T-helper 1 cell treated with Interleukin-12 subunit alpha and Interleukin-12 subunit beta and Interleukin-4 antibody, amounts not matched to agents 30 μg/mL and 1 μg/mL, for 36 hours (primary cell): Measurements from ENCODE around the gene ZNF544.

Experiments used
- H3K27ac Mint-ChIP-seq: one replicate; pipeline ENCODE4 v1.8.0; 2021; ENCODE audit warnings: mild to moderate bottlenecking, mixed read lengths
- H3K27me3 Mint-ChIP-seq: one replicate; pipeline ENCODE4 v1.8.0; 2021; ENCODE audit warnings: low read depth, mixed read lengths
- H3K36me3 Mint-ChIP-seq: one replicate; pipeline ENCODE4 v1.8.0; 2021; ENCODE audit warnings: low read depth, mixed read lengths
- H3K4me1 Mint-ChIP-seq: one replicate; pipeline ENCODE4 v1.8.0; 2021; ENCODE audit warnings: low read depth, mixed read lengths
- H3K4me3 Mint-ChIP-seq: one replicate; pipeline ENCODE4 v1.8.0; 2021; ENCODE audit warnings: mild to moderate bottlenecking, moderate library complexity, mixed read lengths
- H3K9me3 Mint-ChIP-seq: one replicate; pipeline ENCODE4 v1.8.0; 2021; ENCODE audit warnings: mixed read lengths

The ZNF544 gene

DNA sequence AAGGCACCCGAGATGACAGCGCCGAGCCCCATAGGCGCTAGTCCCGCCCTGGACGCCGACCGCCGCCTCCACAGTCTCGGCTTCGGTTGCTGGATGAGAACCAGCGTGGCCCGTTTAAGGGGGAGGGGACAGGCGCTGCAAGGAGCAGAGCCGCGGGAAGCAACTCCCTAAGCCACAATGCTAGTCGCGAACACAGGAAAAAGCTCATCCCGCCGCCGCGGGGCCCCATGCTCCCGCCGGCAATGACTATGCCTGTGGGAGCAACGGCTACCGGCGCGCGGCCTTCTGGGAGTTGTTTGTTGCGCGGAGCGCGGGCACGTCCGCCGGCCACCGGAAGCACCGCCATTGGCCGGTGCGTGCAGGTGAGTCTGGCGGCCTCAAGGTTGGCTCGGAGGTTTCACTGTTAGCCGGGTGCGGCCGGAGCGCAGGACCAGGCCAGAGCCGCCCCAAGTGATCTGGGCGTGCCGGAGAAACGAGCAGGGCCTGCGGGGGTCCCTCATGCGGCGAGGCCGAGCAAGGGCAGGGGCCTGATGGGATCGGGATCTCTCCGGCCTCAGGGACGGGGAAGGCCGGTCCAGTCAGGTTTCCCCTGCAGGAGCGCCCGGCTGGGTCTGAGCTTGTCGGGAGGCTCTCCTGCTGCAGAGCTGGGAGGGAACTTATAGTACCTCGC, at the start of gene ZNF544:
ZNF544 (plus strand) TSS at position 330 of the 670 bp plus-strand sequence. CDS start 15,110 bp downstream, outside the sequence.
- Mint-ChIP-seq H3K4me1 (peaks cover 21% of the 10 kb centered on the region), H3K36me3 (peaks cover 52% of the 10 kb centered on the region), H3K4me3 (peak within 1 kb of the TSS; percentile 94)

DNA sequence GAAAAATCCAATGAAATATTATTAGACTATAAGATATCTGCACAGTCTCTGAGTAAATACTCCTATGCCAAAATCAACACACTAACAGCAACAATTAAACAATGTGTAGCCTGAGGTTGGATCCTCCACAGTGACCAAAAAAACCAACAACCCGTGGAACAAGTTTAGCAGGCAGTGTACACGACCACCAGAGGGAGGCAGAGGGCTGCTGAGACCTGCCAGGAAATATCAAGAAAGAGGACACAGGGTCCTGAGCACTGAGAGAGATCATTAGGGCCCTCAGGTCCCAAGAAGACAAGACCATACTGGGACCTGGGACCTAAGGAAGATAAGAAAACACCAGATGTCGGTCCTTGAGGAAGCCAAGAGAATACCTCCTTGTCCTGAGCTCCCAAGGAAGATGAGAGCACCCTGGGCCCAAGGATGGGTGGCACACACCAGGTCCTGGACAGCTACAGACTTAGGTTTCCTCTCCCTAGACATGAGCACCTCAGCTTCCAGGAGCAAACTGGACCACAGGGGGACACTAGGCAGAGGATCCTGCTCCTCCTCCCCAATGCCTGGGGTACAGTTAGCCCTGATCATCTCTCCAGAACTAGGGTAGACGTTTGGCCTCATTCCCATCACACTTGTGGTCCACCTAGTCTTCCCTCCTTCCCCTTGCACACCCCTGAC, 46.7 kb upstream of the ZNF544 start:
- Mint-ChIP-seq H3K4me1 (peaks cover 12% of the 10 kb centered on the region), H3K27ac (peak overlapping the region; percentile 99), H3K9me3 (peaks cover 64% of the 10 kb centered on the region)

More for the DNA sequence above, at the start of gene ZNF544:
- Mint-ChIP-seq H3K27ac (peak within 1 kb of the TSS; percentile 89), H3K9me3 (peaks cover 45% of the 10 kb centered on the region), H3K27me3 (no peaks in the 10 kb centered on the region)

DNA sequence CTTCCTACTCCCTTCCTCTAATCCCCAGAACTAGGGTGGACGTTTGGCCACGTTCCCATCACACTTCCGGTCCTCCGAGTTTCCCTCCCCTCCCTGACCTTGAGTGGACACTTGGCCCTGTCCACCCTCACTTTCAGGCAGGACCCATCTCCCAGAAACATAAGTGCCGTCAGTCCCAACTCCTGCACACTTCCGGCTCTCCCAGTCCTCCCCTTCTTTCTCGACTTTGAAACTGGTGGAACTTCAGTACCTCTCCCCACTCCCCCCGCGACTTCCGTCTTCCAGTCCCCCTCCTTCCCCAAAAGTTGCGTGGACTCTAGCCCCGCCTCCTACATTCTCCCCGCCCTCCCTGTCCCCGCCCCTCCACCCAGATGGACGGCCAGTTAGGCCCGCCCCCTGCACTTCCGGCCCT, 46.1 kb upstream of the ZNF544 start:
- peak overlapping the region; percentile 99 for H3K27ac Mint-ChIP-seq
- H3K4me1 Mint-ChIP-seq: peaks cover 12% of the 10 kb centered on the region
- H3K9me3 Mint-ChIP-seq: peaks cover 59% of the 10 kb centered on the region
- peak overlapping the region; percentile 93 for H3K4me3 Mint-ChIP-seq
- no peaks in the 10 kb centered on the region for H3K27me3 Mint-ChIP-seq
- H3K36me3 Mint-ChIP-seq: peaks cover 43% of the 10 kb centered on the region

More for the DNA sequence above, 46.7 kb upstream of the ZNF544 start:
- Mint-ChIP-seq H3K36me3 (peaks cover 42% of the 10 kb centered on the region), H3K4me3 (peak overlapping the region; percentile 93), H3K27me3 (no peaks in the 10 kb centered on the region)

DNA sequence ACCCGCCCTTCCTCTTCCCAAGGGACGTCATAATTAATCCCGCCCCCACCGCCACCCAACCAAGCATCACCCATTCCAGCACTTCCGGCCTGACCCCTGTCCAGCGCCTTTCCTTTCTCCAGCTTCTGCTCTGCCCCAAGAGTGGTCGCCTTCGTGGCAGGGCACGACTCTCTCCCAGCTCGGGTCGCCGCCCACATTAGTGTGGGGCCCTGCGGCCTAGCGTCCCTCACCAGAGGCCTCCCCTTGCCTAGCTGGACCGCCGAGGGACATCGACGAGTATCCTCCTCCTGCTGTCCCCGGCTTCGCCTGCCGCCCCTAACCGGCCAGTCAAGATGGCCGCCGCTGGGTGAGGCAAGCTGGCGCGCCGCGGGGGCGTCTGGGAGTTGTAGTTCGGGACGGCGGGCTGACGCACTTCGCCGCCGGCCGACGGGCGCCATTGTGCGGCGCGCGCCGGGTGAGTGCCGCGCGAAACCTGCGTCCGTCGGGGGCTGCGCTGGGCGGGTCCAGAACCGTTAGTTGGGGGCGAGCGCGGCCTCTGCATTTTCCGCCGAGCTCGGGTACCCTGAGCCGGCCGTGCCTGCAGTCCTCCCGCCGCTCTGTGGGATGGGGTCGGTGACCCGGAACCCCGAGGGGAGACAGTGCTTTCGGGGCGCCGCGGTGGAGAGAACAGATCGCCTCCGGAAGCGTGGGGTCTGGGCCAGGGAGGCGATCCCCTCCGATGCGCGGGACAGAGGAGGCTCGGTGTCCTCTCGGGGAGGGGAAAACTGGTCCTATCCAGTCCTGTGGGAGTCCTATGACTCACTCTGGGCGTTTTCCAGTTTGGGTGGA, 45.5 kb upstream of the ZNF544 start, which contains the start of gene ZNF274:
ZNF274 (plus strand) TSS at position 73 of the 828 bp plus-strand sequence. CDS start 905 bp downstream, outside the sequence.
- Mint-ChIP-seq H3K9me3 (peaks cover 53% of the 10 kb centered on the region), H3K27me3 (no peaks in the 10 kb centered on the region), H3K36me3 (peaks cover 48% of the 10 kb centered on the region), H3K4me1 (peaks cover 12% of the 10 kb centered on the region), H3K4me3 (peak within 1 kb of the TSS; percentile 93), H3K27ac (peak within 1 kb of the TSS; percentile 99)

DNA sequence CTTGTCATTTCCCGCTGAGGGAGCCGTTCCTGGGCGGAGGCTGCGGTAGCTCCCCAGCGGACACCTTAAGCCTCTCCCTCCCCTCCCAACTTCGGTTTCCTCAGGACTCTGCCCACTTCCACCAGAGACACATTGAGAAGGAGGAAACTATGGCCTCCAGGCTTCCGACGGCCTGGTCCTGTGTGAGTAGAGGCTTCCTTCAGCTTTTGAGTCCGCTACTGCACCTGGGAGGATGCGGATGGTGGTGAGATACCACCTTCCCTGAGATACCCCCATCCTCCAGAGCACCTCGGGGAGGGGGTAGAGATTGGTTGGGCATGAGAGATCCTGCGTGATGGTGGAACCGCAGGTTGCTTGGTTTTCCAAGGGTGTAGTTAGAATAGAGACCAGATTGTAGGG, 44.9 kb upstream of the ZNF544 start:
- Mint-ChIP-seq H3K27ac (peak overlapping the region; percentile 99), H3K27me3 (no peaks in the 10 kb centered on the region), H3K9me3 (peaks cover 54% of the 10 kb centered on the region), H3K4me3 (peak overlapping the region; percentile 93), H3K4me1 (peaks cover 12% of the 10 kb centered on the region), H3K36me3 (peaks cover 51% of the 10 kb centered on the region)

DNA sequence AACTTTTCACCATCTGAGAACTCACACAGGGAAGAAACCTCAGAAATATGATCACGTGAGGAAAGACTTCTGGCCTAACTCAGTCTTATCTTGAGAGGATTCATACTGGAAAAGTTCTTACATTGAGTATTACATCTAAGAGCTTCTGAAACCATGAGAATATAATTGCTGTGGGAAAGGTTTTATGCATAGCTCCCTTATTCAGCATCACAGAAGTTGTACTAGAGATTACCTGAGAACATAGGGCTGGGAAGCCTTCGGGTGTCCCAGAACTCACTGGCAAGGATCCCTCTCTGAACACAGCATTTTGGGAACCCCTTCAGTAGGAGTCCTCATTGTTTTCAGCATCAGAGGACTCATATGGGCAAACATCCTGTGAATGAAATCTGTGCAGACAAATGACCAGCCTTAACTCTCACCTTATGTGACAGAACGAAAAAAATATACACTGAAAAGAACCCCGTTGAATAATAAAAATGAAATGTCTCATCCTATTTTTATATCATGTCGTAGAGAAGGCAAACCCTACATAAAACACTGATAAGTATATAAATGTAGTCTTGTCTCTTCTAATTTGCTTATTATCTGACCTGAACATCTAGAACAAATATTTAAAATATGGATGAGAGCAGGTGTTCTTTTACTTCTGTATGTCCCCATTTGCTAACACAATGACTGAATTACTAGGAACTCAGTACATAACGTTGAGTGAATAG, 31.7 kb upstream of the ZNF544 start:
- no peak overlapping the region for H3K27ac Mint-ChIP-seq
- peaks cover 79% of the 10 kb centered on the region for H3K36me3 Mint-ChIP-seq
- no peak overlapping the region for H3K4me3 Mint-ChIP-seq
- peaks cover 70% of the 10 kb centered on the region for H3K9me3 Mint-ChIP-seq
- no peaks in the 10 kb centered on the region for H3K4me1 Mint-ChIP-seq
- no peaks in the 10 kb centered on the region for H3K27me3 Mint-ChIP-seq

DNA sequence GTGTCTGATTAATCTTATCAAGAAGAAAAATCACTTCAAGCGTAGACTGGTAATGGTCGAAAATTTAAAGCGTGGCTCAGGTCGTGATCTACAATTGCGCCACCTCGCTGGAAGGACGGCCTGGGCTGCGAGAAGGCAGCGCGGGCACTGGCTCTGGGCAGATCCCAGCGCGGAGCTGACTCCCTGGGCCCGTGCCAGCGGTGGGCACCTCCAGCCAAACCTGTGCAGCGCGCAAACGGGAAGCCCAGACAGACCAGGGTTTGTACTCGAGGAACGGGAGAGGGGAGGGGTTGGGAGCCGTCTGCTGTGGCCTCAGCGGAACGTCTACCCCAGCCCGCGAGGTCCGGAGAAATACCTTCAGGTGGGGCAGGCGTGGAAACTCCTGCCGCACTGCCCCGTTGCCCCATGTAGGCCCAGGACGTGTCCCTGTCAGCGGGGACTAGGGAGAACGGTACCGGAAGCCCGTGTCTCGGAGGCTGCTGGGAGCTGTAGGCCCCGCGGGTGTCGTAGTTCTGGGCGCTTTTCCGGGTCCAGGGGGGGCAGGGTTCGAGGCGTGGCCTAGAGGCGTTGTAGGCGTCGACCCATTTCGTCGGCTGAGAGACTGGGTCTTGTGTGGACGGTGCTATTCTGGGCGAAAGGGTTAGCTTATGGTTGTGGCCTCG, 24.8 kb upstream of the ZNF544 start:
- Mint-ChIP-seq H3K4me3 (no peak overlapping the region), H3K27me3 (no peaks in the 10 kb centered on the region), H3K9me3 (peaks cover 80% of the 10 kb centered on the region), H3K4me1 (no peaks in the 10 kb centered on the region), H3K27ac (no peak overlapping the region), H3K36me3 (peaks cover 81% of the 10 kb centered on the region)

DNA sequence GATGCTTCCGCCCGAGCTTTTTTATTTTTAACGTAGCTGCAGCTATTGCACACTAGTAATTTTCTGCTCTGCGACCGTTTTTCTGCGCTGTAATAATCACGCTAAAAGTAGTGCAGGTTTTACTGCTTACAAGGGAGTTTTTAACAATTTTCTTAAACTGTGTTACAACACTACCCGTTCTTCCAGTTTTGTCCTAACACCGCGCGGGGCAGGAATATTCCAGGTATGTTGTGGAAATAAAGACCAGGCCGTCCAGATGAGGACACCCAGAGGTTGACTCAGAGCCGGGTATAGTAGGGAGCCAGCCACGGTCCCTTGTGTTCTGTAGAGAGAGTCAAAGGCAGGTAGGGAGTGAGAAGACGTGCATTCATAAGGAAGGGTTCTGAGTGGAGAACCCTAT, 24.1 kb upstream of the ZNF544 start:
- Mint-ChIP-seq H3K9me3 (peaks cover 84% of the 10 kb centered on the region), H3K36me3 (peaks cover 82% of the 10 kb centered on the region), H3K27ac (no peak overlapping the region)

DNA sequence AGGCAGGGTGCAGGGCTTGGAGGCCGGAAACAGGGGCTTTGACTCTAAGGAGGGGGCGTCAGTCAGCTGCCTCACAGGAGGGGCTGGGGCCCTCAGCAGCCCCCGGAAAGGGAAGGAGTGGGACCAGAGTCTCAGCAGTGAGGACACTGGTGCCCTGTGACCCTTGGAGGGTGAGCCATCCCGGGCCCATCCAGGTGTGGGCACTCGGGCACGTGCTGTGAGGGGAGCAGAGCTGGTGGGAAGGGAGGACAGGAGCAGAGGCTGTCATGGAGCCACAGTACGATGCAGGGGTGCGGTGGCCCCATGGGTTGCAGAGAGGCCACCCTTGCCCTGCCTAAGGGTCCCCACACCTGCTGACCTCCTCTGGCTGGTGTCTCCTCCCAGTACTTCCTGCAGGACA, 19.1 kb upstream of the ZNF544 start:
- Mint-ChIP-seq H3K27ac (no peak overlapping the region), H3K4me3 (no peak overlapping the region), H3K9me3 (peaks cover 93% of the 10 kb centered on the region), H3K36me3 (peaks cover 95% of the 10 kb centered on the region), H3K4me1 (no peaks in the 10 kb centered on the region), H3K27me3 (no peaks in the 10 kb centered on the region)

More for the DNA sequence above, 24.1 kb upstream of the ZNF544 start:
- Mint-ChIP-seq H3K4me3 (no peak overlapping the region), H3K27me3 (no peaks in the 10 kb centered on the region), H3K4me1 (no peaks in the 10 kb centered on the region)

DNA sequence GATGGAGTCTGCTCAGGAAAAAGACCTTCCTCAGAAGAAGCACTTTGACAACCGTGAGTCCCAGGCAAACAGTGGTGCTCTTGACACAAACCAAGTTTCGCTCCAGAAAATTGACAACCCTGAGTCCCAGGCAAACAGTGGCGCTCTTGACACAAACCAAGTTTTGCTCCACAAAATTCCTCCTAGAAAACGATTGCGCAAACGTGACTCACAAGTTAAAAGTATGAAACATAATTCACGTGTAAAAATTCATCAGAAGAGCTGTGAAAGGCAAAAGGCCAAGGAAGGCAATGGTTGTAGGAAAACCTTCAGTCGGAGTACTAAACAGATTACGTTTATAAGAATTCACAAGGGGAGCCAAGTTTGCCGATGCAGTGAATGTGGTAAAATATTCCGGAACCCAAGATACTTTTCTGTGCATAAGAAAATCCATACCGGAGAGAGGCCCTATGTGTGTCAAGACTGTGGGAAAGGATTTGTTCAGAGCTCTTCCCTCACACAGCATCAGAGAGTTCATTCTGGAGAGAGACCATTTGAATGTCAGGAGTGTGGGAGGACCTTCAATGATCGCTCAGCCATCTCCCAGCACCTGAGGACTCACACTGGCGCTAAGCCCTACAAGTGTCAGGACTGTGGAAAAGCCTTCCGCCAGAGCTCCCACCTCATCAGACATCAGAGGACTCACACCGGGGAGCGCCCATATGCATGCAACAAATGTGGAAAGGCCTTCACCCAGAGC, 16.2 kb upstream of the ZNF544 start:
- Mint-ChIP-seq H3K9me3 (peaks cover 84% of the 10 kb centered on the region), H3K27me3 (no peaks in the 10 kb centered on the region)

DNA sequence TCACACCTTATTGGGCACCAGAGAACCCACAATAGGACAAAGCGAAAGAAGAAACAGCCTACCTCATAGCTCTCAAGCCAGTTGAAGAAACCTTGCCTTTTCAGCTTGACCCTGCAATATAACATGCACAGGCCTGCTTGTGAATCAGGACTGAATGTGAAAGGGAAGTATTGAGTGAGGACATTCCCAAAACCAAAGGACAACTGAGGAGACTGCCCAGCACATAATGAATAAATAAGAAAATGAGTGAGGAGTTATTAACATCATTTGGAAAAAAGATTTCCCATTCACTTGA, 15.7 kb upstream of the ZNF544 start:
- Mint-ChIP-seq H3K9me3 (peaks cover 84% of the 10 kb centered on the region), H3K27me3 (no peaks in the 10 kb centered on the region), H3K4me1 (no peaks in the 10 kb centered on the region), H3K27ac (no peak overlapping the region), H3K36me3 (peaks cover 66% of the 10 kb centered on the region), H3K4me3 (no peak overlapping the region)

More for the DNA sequence above, 16.2 kb upstream of the ZNF544 start:
- Mint-ChIP-seq H3K27ac (no peak overlapping the region), H3K4me3 (no peak overlapping the region), H3K36me3 (peaks cover 71% of the 10 kb centered on the region), H3K4me1 (no peaks in the 10 kb centered on the region)

DNA sequence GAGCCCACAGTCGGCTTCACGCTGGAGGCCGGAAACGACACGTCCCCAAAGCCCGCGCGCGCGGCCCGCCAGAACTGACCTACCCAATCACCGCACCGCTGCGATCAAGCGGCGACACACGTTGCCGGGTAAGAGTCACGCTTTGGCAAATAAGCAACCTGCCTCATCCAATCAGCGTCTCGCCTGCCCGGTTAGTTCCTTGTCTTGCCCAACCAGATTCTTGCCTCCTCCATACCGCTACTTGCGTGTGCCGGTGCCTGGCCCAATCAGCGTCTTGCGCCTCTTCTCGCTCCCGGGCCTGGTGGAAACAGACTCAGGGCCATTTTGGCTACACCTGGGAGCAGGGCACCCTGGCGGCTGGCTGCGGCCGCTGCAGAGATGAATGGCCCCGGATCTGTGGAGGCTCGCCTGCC, 11.6 kb upstream of the ZNF544 start:
- Mint-ChIP-seq H3K36me3 (peaks cover 26% of the 10 kb centered on the region), H3K4me3 (no peak overlapping the region), H3K27me3 (no peaks in the 10 kb centered on the region), H3K4me1 (no peaks in the 10 kb centered on the region), H3K9me3 (peaks cover 58% of the 10 kb centered on the region), H3K27ac (no peak overlapping the region)
